DND-41 (cell line): ENCODE data around the gene MRS2.
"Not testable (repeated sequence)": the region's sequence is repeated elsewhere in the genome, so short reads cannot be mapped to it uniquely, and the experiment has no call there.

ENCODE experiments used
- ATAC-seq: fragments of 200-7000 bp; cut with Tn5 transposase; 3 replicates; pipeline ENCODE4 v1.9.1; 2021; ENCODE audit warnings: low read depth; ENCODE audit not compliant: insufficient read depth
- DNase-seq: peaks from one replicate; pipeline ENCODE4 v3.0.0-alpha.2; 2020
- H2AFZ ChIP-seq: 2 replicates; pipeline ENCODE4 v1.6.0; 2012; ENCODE audit warnings: low read depth, low read length
- H3K27ac ChIP-seq: 2 replicates; pipeline ENCODE4 v1.5.1; 2012; ENCODE audit warnings: low read length, inconsistent platforms
- H3K27me3 ChIP-seq: fragments of 200-600 bp; sonication (generic); 2 replicates; pipeline ENCODE4 v1.6.0; 2012; ENCODE audit warnings: low read length, mild to moderate bottlenecking, inconsistent platforms; ENCODE audit not compliant: insufficient read depth, poor library complexity
- H3K36me3 ChIP-seq: 2 replicates; pipeline ENCODE4 v1.5.1; 2012; ENCODE audit warnings: low read length, inconsistent platforms; ENCODE audit not compliant: insufficient read depth
- H3K4me1 ChIP-seq: 2 replicates; pipeline ENCODE4 v1.5.1; 2012; ENCODE audit warnings: mild to moderate bottlenecking, low read length; ENCODE audit not compliant: insufficient read depth
- H3K4me2 ChIP-seq: 2 replicates; pipeline ENCODE4 v1.6.0; 2012; ENCODE audit warnings: mild to moderate bottlenecking, moderate library complexity, low read length, inconsistent platforms; ENCODE audit not compliant: insufficient read depth
- H3K4me3 ChIP-seq, 2 experiments: fragments of 200-600 bp in 1 of 2; shearing (Covaris generic) in 1 of 2; 2 replicates each; pipeline ENCODE4 v1.5.1; 2012 to 2016; ENCODE audit warnings: inconsistent platforms in 2 of 2, low read length in 2 of 2, mild to moderate bottlenecking in 2 of 2, low read depth in 1 of 2, moderate library complexity in 1 of 2
- H3K79me2 ChIP-seq: 2 replicates; pipeline ENCODE4 v1.6.0; 2012; ENCODE audit warnings: low read length, inconsistent platforms; ENCODE audit not compliant: insufficient read depth
- H3K9ac ChIP-seq: 2 replicates; pipeline ENCODE4 v1.6.0; 2012; ENCODE audit warnings: low read depth, mild to moderate bottlenecking, inconsistent platforms, low read length, moderate library complexity
- H3K9me3 ChIP-seq: 2 replicates; pipeline ENCODE4 v1.5.1; 2012; ENCODE audit warnings: low read length, moderate library complexity, mild to moderate bottlenecking, inconsistent platforms; ENCODE audit not compliant: insufficient read depth, severe bottlenecking
- H4K20me1 ChIP-seq: 2 replicates; pipeline ENCODE4 v1.6.0; 2012; ENCODE audit warnings: low read length; ENCODE audit not compliant: insufficient read depth
- EZH2 ChIP-seq: IDR thresholded peaks from 3 replicates; pipeline ENCODE4 v1.6.1; 2012; ENCODE audit warnings: borderline replicate concordance, low read depth, mild to moderate bottlenecking, moderate library complexity, low read length, inconsistent platforms; ENCODE audit not compliant: severe bottlenecking
- TF ChIP-seq, protein P1 (sequence below): IDR thresholded peaks from 2 replicates; pipeline ENCODE4 v1.5.1; 2012; ENCODE audit warnings: borderline replicate concordance, low read length, moderate library complexity, mild to moderate bottlenecking; ENCODE audit not compliant: poor library complexity, severe bottlenecking; ENCODE audit errors: extremely low read depth

Gene MRS2

GRCh38 chr6:24382220-24382540 lies 20.6 kb upstream of the MRS2 start:
- Histone ChIP-seq H3K27ac (no peak overlapping the region), H3K9me3 (no peaks in the 10 kb centered on the region), H3K27me3 (no peaks in the 10 kb centered on the region), H3K36me3 (no peaks in the 10 kb centered on the region), H2AFZ (no peak overlapping the region), H4K20me1 (no peaks in the 10 kb centered on the region), H3K4me1 (no peaks in the 10 kb centered on the region), H3K9ac (no peak overlapping the region), H3K4me2 (no peak overlapping the region), H3K79me2 (no peaks in the 10 kb centered on the region), H3K4me3 (no peak overlapping the region)
- no peak for ATAC-seq
- no peak for DNase-seq
- TF ChIP-seq, protein P1, sequence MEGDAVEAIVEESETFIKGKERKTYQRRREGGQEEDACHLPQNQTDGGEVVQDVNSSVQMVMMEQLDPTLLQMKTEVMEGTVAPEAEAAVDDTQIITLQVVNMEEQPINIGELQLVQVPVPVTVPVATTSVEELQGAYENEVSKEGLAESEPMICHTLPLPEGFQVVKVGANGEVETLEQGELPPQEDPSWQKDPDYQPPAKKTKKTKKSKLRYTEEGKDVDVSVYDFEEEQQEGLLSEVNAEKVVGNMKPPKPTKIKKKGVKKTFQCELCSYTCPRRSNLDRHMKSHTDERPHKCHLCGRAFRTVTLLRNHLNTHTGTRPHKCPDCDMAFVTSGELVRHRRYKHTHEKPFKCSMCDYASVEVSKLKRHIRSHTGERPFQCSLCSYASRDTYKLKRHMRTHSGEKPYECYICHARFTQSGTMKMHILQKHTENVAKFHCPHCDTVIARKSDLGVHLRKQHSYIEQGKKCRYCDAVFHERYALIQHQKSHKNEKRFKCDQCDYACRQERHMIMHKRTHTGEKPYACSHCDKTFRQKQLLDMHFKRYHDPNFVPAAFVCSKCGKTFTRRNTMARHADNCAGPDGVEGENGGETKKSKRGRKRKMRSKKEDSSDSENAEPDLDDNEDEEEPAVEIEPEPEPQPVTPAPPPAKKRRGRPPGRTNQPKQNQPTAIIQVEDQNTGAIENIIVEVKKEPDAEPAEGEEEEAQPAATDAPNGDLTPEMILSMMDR, result no peak
- TF ChIP-seq EZH2, result no peak

- not testable (repeated sequence) for ATAC-seq
Measured at GRCh38 chr6:24382891-24383494, 19.7 kb upstream of the MRS2 start.

DNA sequence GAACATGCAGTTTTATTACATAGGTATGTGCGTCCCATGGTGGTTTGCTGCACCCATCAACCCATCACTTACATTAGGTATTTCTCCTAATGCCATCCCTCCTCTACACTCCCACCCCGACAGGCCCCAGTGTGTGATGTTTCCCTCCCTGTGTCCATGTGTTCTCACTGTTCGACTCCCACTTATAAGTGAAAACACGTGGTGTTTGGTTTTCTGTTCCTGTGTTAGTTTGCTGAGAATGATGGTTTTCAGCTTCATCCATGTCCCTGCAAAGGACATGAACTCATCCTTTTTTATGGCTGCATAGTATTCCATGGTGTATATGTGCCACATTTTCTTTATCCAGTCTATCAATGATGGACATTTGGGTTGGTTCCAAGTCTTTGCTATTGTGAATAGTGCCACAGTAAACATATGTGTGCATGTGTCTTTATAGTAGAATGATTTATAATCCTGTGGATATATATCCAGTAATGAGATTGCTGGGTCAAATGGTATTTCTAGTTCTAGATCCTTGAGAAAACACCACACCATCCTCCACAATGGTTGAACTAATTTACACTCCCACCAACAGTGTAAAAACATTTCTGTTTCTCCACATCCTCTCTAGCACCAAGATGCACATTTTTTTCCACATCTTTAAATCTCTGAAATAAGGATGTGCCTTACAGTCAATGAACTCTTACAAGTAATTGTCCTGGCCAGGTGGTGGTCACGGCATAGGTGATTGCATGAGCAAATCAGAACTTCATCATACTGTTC lies 18.2 kb upstream of the MRS2 start:
- H3K9me3 ChIP-seq, H3K4me3 ChIP-seq, H3K79me2 ChIP-seq, H3K27me3 ChIP-seq, H3K36me3 ChIP-seq, H3K27ac ChIP-seq, H2AFZ ChIP-seq, ATAC-seq, H3K9ac ChIP-seq, DNase-seq, H4K20me1 ChIP-seq, H3K4me2 ChIP-seq, H3K4me1 ChIP-seq: not testable (repeated sequence)

More at GRCh38 chr6:24382891-24383494, 19.7 kb upstream of the MRS2 start:
- H3K4me1 ChIP-seq, H3K27me3 ChIP-seq, H3K36me3 ChIP-seq, H3K4me2 ChIP-seq, H3K9me3 ChIP-seq, H2AFZ ChIP-seq, DNase-seq, H3K27ac ChIP-seq, H3K4me3 ChIP-seq, H3K79me2 ChIP-seq, H3K9ac ChIP-seq, H4K20me1 ChIP-seq: not testable (repeated sequence)

DNA sequence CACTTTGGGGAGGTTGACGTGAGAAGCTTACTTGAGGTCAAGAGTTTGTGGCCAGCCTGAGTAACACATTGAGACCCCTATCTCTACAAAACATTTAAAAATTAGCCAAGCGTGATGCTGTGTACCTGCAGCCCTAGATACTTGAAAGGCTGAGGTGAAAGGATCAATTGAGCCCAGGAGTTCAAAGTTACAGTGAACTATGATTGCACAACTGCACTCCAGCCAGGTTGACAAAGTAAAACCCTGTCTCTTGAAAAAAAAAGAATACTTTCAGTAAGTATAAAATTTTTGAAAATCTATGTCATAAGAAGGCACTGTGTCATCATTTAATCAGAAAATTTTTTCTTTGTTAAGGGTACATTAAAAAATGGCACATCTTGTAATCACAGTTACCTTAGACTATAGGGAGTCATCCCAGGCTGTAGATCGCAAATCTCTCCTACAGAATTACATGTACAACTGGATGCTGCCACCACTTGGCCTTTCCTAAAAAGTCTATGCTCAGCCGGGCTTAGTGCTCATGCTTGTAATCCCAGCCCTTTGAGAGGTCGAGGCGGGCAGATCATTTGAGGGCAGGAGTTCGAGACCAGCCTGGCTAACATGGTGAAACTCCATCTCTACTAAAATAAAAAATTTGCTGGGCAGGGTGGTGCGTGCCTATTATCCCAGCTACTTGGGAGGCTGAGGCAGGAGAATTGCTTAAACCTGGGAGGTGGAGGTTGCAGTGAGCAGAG lies 17.0 kb upstream of the MRS2 start:
- Histone ChIP-seq H3K4me2 (no peak overlapping the region), H3K79me2 (no peaks in the 10 kb centered on the region), H3K27me3 (no peaks in the 10 kb centered on the region), H4K20me1 (no peaks in the 10 kb centered on the region), H3K4me1 (no peaks in the 10 kb centered on the region), H3K9me3 (no peaks in the 10 kb centered on the region), H3K9ac (no peak overlapping the region), H2AFZ (no peak overlapping the region), H3K27ac (no peak overlapping the region), H3K36me3 (no peaks in the 10 kb centered on the region), H3K4me3 (no peak overlapping the region)
- no peak for DNase-seq
- no peak for TF ChIP-seq EZH2
- TF ChIP-seq, protein P1, result no peak
- ATAC-seq, result no peak
